NOMO-1 treated with dmso at 0.1 percent for 144 hours (cell line): ENCODE measurements around the gene CRNKL1.

Experiments used
- DNase-seq: peaks from one replicate; lab custom pipeline; 2025; ENCODE audit not compliant: unreplicated experiment; lab: John Stamatoyannopoulos, UW

The CRNKL1 gene

DNA sequence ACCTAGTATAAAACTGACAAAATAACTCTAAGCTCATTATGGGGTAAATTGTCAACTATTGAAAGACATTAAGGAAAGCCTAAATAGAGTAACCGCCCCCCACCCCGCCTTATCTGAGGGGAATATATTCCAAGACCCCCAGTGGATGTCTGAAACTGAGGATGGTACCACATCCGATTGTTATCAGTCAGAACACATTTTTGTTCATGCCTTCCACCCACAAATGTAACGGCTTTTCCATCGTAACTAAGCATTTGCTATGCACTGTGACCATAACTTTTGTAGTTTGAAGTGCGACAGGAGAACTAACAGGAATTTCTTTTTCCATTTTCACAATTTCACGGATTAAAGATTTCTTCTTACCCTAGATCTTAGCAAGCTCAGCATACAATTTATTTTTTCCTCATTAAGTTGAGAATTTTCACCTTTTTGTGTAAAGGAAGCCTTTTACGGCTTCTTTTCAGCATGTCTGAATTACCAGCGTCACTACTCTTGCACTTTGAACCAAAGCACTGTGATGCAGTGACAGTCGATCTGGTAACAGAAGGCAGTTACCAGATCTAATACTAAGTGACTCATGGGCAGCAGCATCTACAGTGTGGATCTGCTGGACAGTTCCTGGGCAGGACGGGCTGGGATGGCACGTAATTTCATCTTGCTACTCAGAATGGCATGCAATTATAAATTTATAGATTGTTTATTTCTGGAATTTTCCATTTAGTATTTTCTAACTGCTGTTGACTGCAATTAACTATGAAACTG is 11.9 kb upstream of the CRNKL1 start:
- DNase-seq, result no peak

DNA sequence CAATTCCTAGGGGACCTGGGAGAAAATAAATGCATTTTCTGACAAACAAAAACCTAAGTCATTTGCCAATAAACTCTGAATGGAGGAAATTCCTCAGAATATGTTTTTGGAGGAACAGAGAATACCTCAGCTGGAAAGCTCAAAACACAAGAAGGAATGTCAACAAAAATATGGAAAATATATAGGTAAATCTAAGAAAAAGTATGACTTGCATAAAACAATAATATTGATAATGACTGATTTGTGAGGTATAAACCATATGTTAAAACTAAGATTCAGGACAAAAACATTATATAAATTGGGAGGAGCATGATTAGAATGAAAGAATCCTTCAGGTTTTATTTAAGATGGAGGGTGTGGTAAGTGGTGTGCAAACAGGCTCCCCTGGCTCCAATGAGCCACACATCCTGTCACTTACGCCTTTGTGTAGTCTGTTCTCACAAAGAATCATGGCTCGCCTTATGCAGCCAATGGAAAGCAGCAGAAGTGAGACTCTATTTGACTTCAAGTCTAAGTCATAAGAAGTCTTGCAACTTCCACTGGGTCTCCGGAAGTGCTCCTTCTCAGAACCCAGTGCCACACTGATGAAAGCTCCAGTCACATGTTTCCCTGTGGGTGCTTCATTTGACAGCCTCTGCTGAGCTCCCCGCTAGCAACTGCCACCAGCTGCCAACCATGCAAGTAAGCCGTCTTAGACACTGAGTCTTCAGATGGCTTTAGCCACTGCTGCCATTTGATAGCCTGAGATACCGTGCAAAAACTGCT is 8.2 kb upstream of the CRNKL1 start:
- DNase-seq, result no peak

- no peak for DNase-seq
Observed at GRCh38 chr20:20051767-20052073, 546 bp downstream of the CRNKL1 start.

GRCh38 chr20:20039752-20040387 is 12.4 kb downstream of the CRNKL1 start:
- no peak for DNase-seq

GRCh38 chr20:20038586-20038985 is 13.7 kb downstream of the CRNKL1 start:
- DNase-seq, result no peak

DNA sequence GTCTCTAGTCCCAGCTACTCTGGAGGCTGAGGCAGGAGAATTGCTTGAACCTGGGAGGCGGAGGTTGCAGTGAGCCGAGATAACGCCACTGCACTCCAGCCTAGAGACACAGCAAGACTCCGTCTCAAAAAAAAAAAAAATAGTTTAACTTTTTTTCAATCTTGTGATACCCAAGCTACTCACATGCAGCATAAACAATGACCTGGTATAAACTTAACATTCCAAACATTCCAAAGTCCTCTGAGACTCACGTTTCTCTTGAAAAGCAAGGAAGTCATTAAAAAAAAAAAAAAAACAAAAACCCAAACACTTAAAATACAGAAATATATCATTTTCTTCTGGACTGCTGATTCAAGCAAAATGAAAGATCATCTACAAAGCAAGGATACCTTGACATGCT is 14.3 kb downstream of the CRNKL1 start:
- DNase-seq, result no peak

GRCh38 chr20:20036756-20037155 is 15.5 kb downstream of the CRNKL1 start:
- DNase-seq, result no peak

GRCh38 chr20:20034486-20034885 is 17.8 kb downstream of the CRNKL1 start:
- DNase-seq, result no peak

DNA sequence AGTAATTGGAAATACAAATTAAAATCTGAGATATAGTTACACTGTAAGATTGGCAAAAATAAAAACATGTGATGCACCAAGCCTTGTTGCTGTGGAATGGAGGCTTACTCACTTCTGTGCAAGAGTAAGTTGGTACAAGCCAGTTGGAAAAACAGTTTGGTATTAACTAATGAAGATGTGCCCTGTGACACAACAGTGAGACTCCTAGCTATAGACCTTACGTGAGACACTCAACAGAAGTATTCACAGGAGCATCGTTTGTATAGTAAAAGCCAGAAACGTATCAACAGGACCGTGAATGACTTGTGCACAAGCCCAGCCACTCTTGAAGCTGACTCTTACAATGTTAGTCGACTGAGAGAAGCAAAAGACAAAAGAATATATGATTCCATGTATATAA is 20.5 kb downstream of the CRNKL1 start:
- no peak for DNase-seq

DNA sequence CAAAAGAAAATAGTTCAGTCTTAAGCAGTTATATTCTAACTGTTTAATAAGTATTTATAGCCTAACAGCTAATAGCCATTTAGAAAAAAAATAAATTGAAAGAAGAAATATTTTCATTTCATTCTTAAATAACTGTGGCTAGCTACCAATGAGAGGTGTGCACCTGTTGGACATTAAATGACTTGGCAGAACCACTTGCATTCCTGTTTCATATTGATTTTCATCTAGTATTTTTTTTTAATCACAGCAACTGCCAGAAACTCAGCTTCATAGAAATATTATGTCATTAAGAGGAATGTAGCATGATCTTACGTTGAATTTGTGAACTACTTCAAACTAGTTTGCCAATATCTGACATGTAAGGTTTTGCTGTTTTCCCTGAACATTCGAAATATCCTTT is 25.0 kb downstream of the CRNKL1 start:
- DNase-seq, result no peak

DNA sequence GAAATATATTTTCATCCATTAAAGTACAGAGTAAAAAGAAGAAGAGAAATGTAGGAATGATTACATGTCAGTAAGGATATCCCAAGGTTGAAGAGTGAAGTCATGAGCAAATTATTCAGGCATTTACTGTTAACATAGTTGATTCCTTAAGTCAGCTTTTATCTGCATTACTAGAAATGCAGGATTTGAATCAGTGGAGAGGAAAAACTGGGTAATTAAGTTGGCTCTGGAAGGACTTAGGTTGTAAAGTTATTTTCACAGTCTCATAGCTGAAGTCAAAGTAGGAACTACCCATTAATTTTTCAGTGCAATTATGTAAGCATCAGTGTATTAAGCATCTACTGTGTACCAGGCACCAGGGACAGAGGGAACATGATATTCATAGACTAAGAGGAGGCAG is 27.3 kb downstream of the CRNKL1 start:
- DNase-seq, result no peak

DNA sequence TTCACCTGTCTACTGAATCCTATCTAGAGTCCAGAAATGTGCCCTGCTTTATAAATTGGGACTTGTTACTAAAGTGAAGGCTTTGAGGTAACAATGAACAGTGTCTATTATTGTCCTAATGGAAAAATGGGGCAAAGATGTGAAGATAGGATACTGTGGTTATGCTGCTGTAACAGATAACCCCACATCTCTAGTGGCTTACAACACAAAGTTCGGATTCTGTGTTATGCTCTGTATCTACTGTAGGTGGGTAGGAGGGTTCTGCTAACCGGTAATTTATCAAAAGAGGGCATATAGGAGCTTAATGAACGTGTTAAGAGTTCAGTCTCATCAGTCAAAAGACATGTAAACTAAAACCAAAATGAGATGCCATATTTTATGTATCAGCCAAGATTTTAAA is 28.9 kb downstream of the CRNKL1 start:
- DNase-seq, result no peak

DNA sequence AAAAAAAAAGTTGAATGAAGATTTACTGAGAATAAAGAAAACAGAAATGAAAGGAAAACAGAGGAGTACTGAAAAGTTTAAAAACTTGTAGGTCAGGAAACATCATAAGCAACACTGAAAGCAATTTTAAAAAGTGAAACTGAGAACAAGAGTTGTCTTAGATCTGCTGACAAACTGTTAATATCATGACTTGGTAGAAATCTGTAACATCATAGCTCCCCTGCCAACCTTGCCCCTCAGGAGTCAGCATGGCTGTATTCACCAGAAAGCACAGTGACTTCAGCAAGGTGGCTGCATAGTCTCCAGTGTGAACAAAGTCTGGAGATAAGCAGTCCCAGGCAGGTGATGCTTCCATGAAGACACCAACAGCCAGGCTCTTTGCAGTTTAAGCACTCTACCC is 29.8 kb downstream of the CRNKL1 start:
- DNase-seq, result no peak

GRCh38 chr20:20021835-20022234 is 30.4 kb downstream of the CRNKL1 start:
- no peak for DNase-seq

DNA sequence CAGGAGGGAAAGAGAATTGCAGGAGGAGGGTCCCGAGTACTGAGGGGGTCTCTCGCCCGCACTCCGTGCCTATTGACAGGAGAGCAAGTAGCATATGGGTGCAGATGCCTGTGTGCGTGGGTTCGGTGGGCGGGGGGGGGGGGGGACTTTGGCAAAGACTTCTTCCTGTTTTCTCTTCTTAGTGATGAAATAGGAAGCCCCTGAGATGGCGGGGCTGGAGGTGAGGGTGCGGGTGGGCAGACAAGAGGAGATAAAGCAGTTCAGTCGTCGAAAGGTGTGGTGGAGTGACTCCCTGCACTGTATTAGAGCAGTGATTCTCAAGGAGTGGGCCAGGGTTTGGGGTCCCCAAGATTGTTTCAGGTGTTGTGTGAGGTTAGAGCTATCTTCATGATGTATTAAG is 31.4 kb downstream of the CRNKL1 start:
- no peak for DNase-seq

DNA sequence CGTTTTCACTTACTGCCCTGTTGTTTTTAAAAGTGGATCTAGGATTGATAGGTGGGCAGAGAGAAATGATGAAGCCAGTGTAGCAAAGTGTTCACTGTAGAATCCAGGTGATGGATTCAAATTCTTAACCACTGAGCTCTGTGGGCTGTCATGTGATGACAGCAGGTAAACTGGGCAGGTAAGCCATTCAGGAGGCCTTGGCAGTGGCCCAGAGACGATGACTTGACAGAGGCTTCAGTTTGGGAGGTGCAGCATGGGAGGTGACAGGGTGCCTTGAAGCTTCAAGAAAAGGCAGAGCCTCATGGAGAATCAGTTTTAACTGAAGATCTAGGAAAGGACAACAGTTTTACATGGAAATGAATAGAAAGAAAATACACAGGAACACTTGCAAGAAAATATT is 33.1 kb downstream of the CRNKL1 start:
- no peak for DNase-seq

DNA sequence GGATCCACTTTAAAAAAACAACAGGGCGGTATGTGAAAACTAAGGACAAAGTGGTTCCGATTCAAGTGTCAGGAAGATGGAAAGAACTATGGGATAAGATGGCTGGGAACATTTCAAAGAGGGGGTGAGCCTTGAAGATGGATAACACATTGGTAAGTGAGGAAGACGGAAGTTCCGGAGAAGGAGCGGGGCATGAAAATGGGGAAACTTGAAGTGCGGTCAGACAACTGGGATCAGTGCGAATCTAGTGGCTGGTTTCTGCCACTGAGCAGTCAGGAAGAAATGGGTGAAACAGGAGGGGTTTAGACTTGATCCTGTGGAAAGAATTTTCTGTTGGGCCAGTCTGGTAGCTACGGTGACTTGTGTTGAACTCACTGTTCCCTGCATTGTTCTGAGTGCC is 33.9 kb downstream of the CRNKL1 start:
- no peak for DNase-seq

DNA sequence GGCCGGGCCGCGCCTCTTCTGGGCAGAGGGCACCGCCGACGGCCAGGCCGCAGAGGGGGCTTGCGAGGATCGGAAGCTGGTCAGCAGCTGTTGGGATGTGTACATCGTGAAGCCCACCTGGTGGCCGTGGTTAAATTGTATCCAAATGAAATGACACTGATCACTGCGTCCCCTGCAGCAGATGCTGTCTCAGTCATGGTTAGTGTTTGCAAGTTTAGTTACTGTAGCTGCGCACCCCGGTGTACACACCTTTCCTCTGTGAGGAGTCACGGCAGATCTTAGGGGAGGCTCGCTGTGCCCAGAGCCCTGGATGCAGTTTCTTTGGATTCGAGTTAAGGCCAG is 34.5 kb downstream of the CRNKL1 start:
- DNase-seq, result no peak

- peak; percentile 92 for DNase-seq
Observed at GRCh38 chr20:20017001-20017843, 35.0 kb downstream of the CRNKL1 start, which contains the start of gene NAA20. NAA20 (plus strand) TSS chr20:20017362; CDS start chr20:20017397, 35 bp downstream.

GRCh38 chr20:20014659-20015058 is 37.6 kb downstream of the CRNKL1 start:
- no peak for DNase-seq

GRCh38 chr20:20012541-20012940 is 39.7 kb downstream of the CRNKL1 start:
- no peak for DNase-seq
